Small intestine (tissue), 7 donors: ENCODE results near the gene CORO2A. TPM values are rescaled to one million over a fixed set of nuclear protein-coding genes. Genes with fewer than 3 reads are reported as not detected.
"Not testable (repeated sequence)": the region's sequence is repeated elsewhere in the genome, so short reads cannot be mapped to it uniquely, and the experiment has no call there.

Source experiments
- DNase-seq, 2 donors: peaks; one replicate each; pipeline versions ENCODE4 v3.0.0 to v3.0.0-alpha.2; 2013
- FAIRE-seq: peaks from 2 replicates; lab custom pipeline; 2012; peaks lifted over from hg19 to GRCh38; lab: Jason Lieb, UNC
- H3K27ac ChIP-seq, 3 donors: one replicate each; pipeline ENCODE4 v1.5.1; 2013; ENCODE audit warnings: low read length in 2 of 3, mild to moderate bottlenecking in 2 of 3, control low read depth in 1 of 3, inconsistent platforms in 1 of 3, low read depth in 1 of 3, moderate library complexity in 1 of 3
- H3K27me3 ChIP-seq, 3 donors: one replicate each; pipeline ENCODE4 v1.6.1; 2013; ENCODE audit warnings: low read length in 3 of 3, inconsistent platforms in 1 of 3; ENCODE audit not compliant: control insufficient read depth in 3 of 3, insufficient read depth in 3 of 3
- H3K36me3 ChIP-seq, 3 donors: one replicate each; pipeline ENCODE4 v1.6.1; 2013; ENCODE audit warnings: low read length in 3 of 3, inconsistent platforms in 1 of 3, low read depth in 1 of 3, mild to moderate bottlenecking in 1 of 3, moderate library complexity in 1 of 3; ENCODE audit not compliant: control insufficient read depth in 3 of 3, insufficient read depth in 2 of 3
- H3K4me1 ChIP-seq, 3 donors: one replicate each; pipeline ENCODE4 v1.6.1; 2013; ENCODE audit warnings: low read length in 2 of 3, inconsistent platforms in 1 of 3, low read depth in 1 of 3, mild to moderate bottlenecking in 1 of 3, moderate library complexity in 1 of 3; ENCODE audit not compliant: control insufficient read depth in 3 of 3, insufficient read depth in 2 of 3
- H3K4me3 ChIP-seq, 3 donors: one replicate each; pipeline ENCODE4 v1.5.1; 2013; ENCODE audit warnings: low read length in 3 of 3, control low read depth in 1 of 3, inconsistent platforms in 1 of 3, low read depth in 1 of 3, mild to moderate bottlenecking in 1 of 3, moderate library complexity in 1 of 3
- H3K9me3 ChIP-seq, 2 donors: one replicate each; pipeline ENCODE4 v1.6.1; 2013; ENCODE audit warnings: low read depth in 1 of 2, low read length in 1 of 2; ENCODE audit not compliant: control insufficient read depth in 2 of 2, insufficient read depth in 1 of 2
- WGBS, 3 donors: extraction: QIAGEN DNeasy Blood & Tissue Kit; methylation state at CpG; one replicate each; pipeline ENCODE4 v1.1.7; 2013; 5-methylcytosine and 5-hydroxymethylcytosine counted together
- polyA plus RNA-seq, 4 donors: library from polyadenylated mRNA; stranded (reverse) in 3 of 4; unstranded in 1 of 4; fragments of 200-250 nt in 3 of 4; fragments of 120-200 nt in 1 of 4; gene quantifications; one replicate each; pipeline versions ENCODE4 v1.2.1 to v1.2.3, GENCODE V29; 2013
- donor health status: healthy with polysubstance abuse.
- donor health status: control.
- donor health status: control.
- donor health status: Bipolar disorder and iron deficiency.
- donor health status: healthy.

The CORO2A gene
- polyA plus RNA-seq, 4 donors, result 35.1 to 68.2 (median 51.2) TPM

GRCh38 chr9:98117984-98118639 is 74.3 kb downstream of the CORO2A start:
- H3K36me3 ChIP-seq, result peaks cover 0 to 40% (median 2%) of the 10 kb centered on the region in 3 donors
- no peaks in the 10 kb centered on the region for H3K27me3 ChIP-seq
- DNase-seq (peak; percentile 91 to 97), FAIRE-seq (no peak)
- peak overlapping the region; percentile 66 to 75 (median 71) for H3K4me3 ChIP-seq
- no peaks in the 10 kb centered on the region for H3K9me3 ChIP-seq
- WGBS, 3 donors, result 20 to 35% (median 29%) methylated on average over 5 of the region's 5 CpGs
- H3K4me1 ChIP-seq, result peaks cover 0 to 29% (median 5%) of the 10 kb centered on the region in 3 donors
- H3K27ac ChIP-seq, result peak overlapping the region; percentile 89 to 99 (median 98)

GRCh38 chr9:98117097-98117496 is 75.3 kb downstream of the CORO2A start:
- FAIRE-seq, DNase-seq, H3K9me3 ChIP-seq, H3K27me3 ChIP-seq, H3K4me3 ChIP-seq: not testable (repeated sequence)
- peaks cover 0 to 30% (median 2%) of the 10 kb centered on the region in 3 donors for H3K36me3 ChIP-seq
- 94 to 96% (median 95%) methylated on average over 6 of the region's 6 CpGs for WGBS, 3 donors
- H3K27ac ChIP-seq, result peak overlapping the region in 1 of 3 donors; percentile 89
- H3K4me1 ChIP-seq, result peaks cover 0 to 29% (median 5%) of the 10 kb centered on the region in 3 donors

- no peak for FAIRE-seq
Measured at GRCh38 chr9:98109052-98109451, 83.4 kb downstream of the CORO2A start.

GRCh38 chr9:98108531-98109031 is 83.9 kb downstream of the CORO2A start:
- Histone ChIP-seq H3K4me1 (peaks cover 0 to 3% (median 0%) of the 10 kb centered on the region in 3 donors), H3K27ac (peak overlapping the region in 2 of 3 donors; percentile 55 to 78), H3K36me3 (peaks cover 5 to 54% (median 16%) of the 10 kb centered on the region in 3 donors), H3K27me3 (no peaks in the 10 kb centered on the region), H3K9me3 (peaks cover 0 to 5% of the 10 kb centered on the region in 2 donors), H3K4me3 (no peak overlapping the region)
- DNase-seq (peak in 1 of 2 donors; percentile 46), FAIRE-seq (no peak)
- 56 to 60% (median 57%) methylated on average over 5 of the region's 5 CpGs for WGBS, 3 donors

More at GRCh38 chr9:98109052-98109451, 83.4 kb downstream of the CORO2A start:
- DNase-seq, result no peak
- Histone ChIP-seq H3K36me3 (peaks cover 5 to 51% (median 16%) of the 10 kb centered on the region in 3 donors), H3K27ac (peak overlapping the region in 1 of 3 donors; percentile 78), H3K9me3 (peaks cover 0 to 5% of the 10 kb centered on the region in 2 donors), H3K4me1 (peaks cover 0 to 3% (median 0%) of the 10 kb centered on the region in 3 donors), H3K27me3 (no peaks in the 10 kb centered on the region), H3K4me3 (no peak overlapping the region)
- WGBS, 3 donors, result 53 to 75% (median 54%) methylated on average over 2 to 3 of the region's 3 CpGs

DNA sequence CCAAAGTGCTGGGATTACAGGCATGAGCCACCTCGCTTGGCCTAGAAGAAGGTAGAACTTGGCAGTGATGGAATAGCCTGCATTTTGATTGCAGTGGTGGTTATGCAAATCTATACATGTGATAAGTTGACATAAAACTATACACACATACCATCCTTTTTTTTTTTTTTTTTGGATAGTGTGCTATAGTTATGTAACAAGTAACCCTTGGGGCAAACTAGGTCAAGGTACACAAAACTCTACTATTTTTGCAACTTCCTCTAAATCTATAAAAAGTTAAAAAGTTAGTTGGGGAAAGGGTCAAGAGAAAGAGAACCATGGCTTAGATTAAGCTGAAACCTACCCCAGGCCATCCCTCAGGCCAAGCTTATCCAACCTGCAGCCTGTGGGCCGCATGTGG is 84.5 kb downstream of the CORO2A start:
- H3K4me1 ChIP-seq, result peaks cover 0 to 3% (median 0%) of the 10 kb centered on the region in 3 donors
- no peak overlapping the region for H3K4me3 ChIP-seq
- peaks cover 0 to 5% of the 10 kb centered on the region in 2 donors for H3K9me3 ChIP-seq
- WGBS, 3 donors, result 85 to 90% (median 87%) methylated on average over 2 of the region's 2 CpGs
- DNase-seq (no peak), FAIRE-seq (no peak)
- H3K36me3 ChIP-seq, result peaks cover 5 to 55% (median 16%) of the 10 kb centered on the region in 3 donors
- H3K27me3 ChIP-seq, result no peaks in the 10 kb centered on the region
- H3K27ac ChIP-seq, result peak overlapping the region in 2 of 3 donors; percentile 55 to 78

GRCh38 chr9:98105006-98105405 is 87.4 kb downstream of the CORO2A start:
- no peak overlapping the region for H3K4me3 ChIP-seq
- FAIRE-seq, result no peak
- peaks cover 7 to 55% (median 16%) of the 10 kb centered on the region in 3 donors for H3K36me3 ChIP-seq
- peak overlapping the region in 2 of 3 donors; percentile 24 to 57 for H3K27ac ChIP-seq
- WGBS, 3 donors, result 95 to 98% (median 96%) methylated on average over 7 of the region's 7 CpGs
- peaks cover 0 to 3% (median 0%) of the 10 kb centered on the region in 3 donors for H3K4me1 ChIP-seq
- no peak for DNase-seq
- H3K27me3 ChIP-seq, result no peaks in the 10 kb centered on the region
- peaks cover 0 to 5% of the 10 kb centered on the region in 2 donors for H3K9me3 ChIP-seq

- Histone ChIP-seq H3K4me1 (peaks cover 0 to 6% (median 0%) of the 10 kb centered on the region in 3 donors), H3K27ac (peak overlapping the region in 2 of 3 donors; percentile 24 to 57), H3K9me3 (peaks cover 0 to 5% of the 10 kb centered on the region in 2 donors), H3K36me3 (peaks cover 6 to 54% (median 14%) of the 10 kb centered on the region in 3 donors), H3K27me3 (no peaks in the 10 kb centered on the region), H3K4me3 (no peak overlapping the region)
- FAIRE-seq (no peak), DNase-seq (no peak)
- WGBS, 3 donors, result 84 to 93% (median 88%) methylated on average over 3 of the region's 3 CpGs
Measured at GRCh38 chr9:98104445-98104881, 88.0 kb downstream of the CORO2A start.

DNA sequence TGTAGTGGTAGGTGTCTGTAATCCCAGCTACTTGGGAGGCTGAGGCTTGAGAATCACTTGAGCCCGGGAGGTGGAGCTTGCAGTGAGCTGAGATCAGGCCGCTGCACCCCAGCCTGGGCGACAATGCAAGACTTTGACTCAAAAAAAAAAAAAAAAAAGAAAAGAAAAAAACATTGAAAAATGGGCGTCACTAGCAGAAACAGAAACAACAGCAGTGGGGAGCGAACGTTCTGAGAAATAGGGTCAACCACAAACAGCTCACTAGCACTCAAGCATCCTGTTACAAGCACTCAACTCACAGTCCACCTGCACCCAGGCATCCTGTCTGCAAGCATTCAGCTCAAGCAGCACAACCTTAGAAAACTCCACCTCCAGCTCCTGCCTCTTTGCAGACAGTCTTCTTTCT is 90.6 kb downstream of the CORO2A start:
- DNase-seq, result peak in 1 of 2 donors; percentile 75
- H3K4me1 ChIP-seq, result peaks cover 0 to 7% (median 0%) of the 10 kb centered on the region in 3 donors
- no peak overlapping the region for H3K4me3 ChIP-seq
- no peak overlapping the region for H3K27ac ChIP-seq
- no peak for FAIRE-seq
- H3K36me3 ChIP-seq, result peaks cover 8 to 56% (median 10%) of the 10 kb centered on the region in 3 donors
- 29 to 66% (median 40%) methylated on average over 6 of the region's 6 CpGs for WGBS, 3 donors
- H3K9me3 ChIP-seq, result peaks cover 0 to 3% of the 10 kb centered on the region in 2 donors
- H3K27me3 ChIP-seq, result no peaks in the 10 kb centered on the region
